ENCODE measurements around the gene WT1. TPM values are rescaled to one million over a fixed set of nuclear protein-coding genes. Genes with fewer than 3 reads are reported as not detected.

WT1 gene
- total and polyA plus RNA-seq, 2 of the 8 experiments (the other 6 are each of a cell fraction or from before 2014, with no cell fraction given) = 0.05 to 0.17 TPM

DNA sequence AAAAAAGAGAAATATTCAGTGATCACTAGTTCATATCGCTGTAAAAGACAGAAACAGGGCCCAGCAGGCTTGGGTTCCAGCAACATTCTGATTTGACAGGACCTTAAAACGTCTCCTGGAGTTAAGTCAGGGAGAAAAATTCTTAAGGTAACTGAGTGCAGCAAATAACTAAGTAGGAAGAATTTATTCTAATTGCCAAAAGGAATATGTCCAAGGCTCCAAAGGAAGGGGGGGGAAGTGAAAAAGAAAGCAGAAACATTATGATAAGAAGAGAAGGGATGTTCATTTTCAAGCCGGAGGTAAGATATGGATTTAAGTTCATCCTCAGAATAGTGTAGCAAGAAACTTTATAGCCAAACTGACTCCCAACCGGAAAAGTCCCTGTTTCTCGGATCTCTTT, 90.4 kb downstream of the WT1 start (continued):
- no peak for TF ChIP-seq SIRT6 (IDR thresholded peaks at IDR 0.05; ENCODE audit: low read length)

Measured in H1 (cell line).